Frontal cortex (tissue), 1 donor: Measurements from ENCODE around the gene DIPK2A. TPM values are rescaled to one million over a fixed set of nuclear protein-coding genes. Genes with fewer than 3 reads are reported as not detected.

ENCODE experiments used
- total RNA-seq: library from RNA; depleted of rRNA; stranded (reverse); fragments of >200 nt; gene quantifications from one replicate; pipeline ENCODE4 v1.2.3, GENCODE V29; 2014

DIPK2A gene
- total RNA-seq, 1 donor from 2014 or later: 63.6 TPM

Other genes with a start within 250 kb of the DIPK2A start
- 4.9 TPM for gene SLC9A9, start 123.4 kb upstream of the DIPK2A start, total RNA-seq